Activated CD8-positive, alpha-beta T cell treated with anti-CD3 and anti-CD28 coated beads for 36 hours (primary cell): Measurements from ENCODE around the gene GPR158. TPM values are rescaled to one million over a fixed set of nuclear protein-coding genes. Genes with fewer than 3 reads are reported as not detected.

Source experiments
- ATAC-seq: fragments of 200-7000 bp; cut with Tn5 transposase; one replicate; pipeline ENCODE4 v1.10.0; 2021; ENCODE audit warnings: mild to moderate bottlenecking, moderate library complexity
- CTCF ChIA-PET: fragments of 350-600 bp; sonication (Branson Sonifier 250); formaldehyde crosslinking; loops from one replicate; lab custom pipeline; 2021; ENCODE audit warnings: antibody characterized with exemption; lab: Charles Lee
- POLR2A ChIA-PET: fragments of 350-600 bp; sonication (Branson Sonifier 250); formaldehyde crosslinking; loops from one replicate; lab custom pipeline; 2021; ENCODE audit warnings: antibody characterized with exemption; lab: Charles Lee
- DNase-seq: peaks from one replicate; pipeline ENCODE4 v3.0.0-alpha.2; 2020
- H3K27ac Mint-ChIP-seq: one replicate; pipeline ENCODE4 v1.8.0; 2021; ENCODE audit warnings: mild to moderate bottlenecking, mixed read lengths
- H3K27me3 Mint-ChIP-seq: one replicate; pipeline ENCODE4 v1.8.0; 2021; ENCODE audit warnings: mixed read lengths
- H3K36me3 Mint-ChIP-seq: one replicate; pipeline ENCODE4 v1.8.0; 2021; ENCODE audit warnings: low read depth, mixed read lengths
- H3K4me1 Mint-ChIP-seq: one replicate; pipeline ENCODE4 v1.8.0; 2021; ENCODE audit warnings: low read depth, mixed read lengths
- H3K4me3 Mint-ChIP-seq: one replicate; pipeline ENCODE4 v1.8.0; 2021; ENCODE audit warnings: mild to moderate bottlenecking, moderate library complexity, mixed read lengths
- H3K9me3 Mint-ChIP-seq: one replicate; pipeline ENCODE4 v1.8.0; 2021; ENCODE audit warnings: mixed read lengths
- intact Hi-C: fragments of 100-400 bp; cut with micrococcal nuclease; formaldehyde crosslinking; loops from one replicate; pipeline ENCODE4 v1.10.0; 2022
- total RNA-seq, 2 experiments: library from RNA; stranded (reverse); gene quantifications; one replicate each; pipeline ENCODE4 v1.2.3, GENCODE V29; 2021
- TF ChIP-seq, protein P1 (sequence below): fragments of 200-600 bp; IDR thresholded peaks from one replicate; pipeline ENCODE4 v1.8.0; 2022; ENCODE audit warnings: antibody characterized with exemption, mild to moderate bottlenecking

GPR158 gene
- total RNA-seq, 2 experiments from 2014 or later: not detected

- Mint-ChIP-seq H3K36me3 (no peaks in the 10 kb centered on the region), H3K27ac (no peak overlapping the region), H3K27me3 (no peaks in the 10 kb centered on the region), H3K9me3 (no peaks in the 10 kb centered on the region), H3K4me1 (no peaks in the 10 kb centered on the region), H3K4me3 (no peak overlapping the region)
- DNase-seq (no peak), ATAC-seq (no peak)
- CTCF ChIA-PET: no interaction called here
- TF ChIP-seq, protein P1, sequence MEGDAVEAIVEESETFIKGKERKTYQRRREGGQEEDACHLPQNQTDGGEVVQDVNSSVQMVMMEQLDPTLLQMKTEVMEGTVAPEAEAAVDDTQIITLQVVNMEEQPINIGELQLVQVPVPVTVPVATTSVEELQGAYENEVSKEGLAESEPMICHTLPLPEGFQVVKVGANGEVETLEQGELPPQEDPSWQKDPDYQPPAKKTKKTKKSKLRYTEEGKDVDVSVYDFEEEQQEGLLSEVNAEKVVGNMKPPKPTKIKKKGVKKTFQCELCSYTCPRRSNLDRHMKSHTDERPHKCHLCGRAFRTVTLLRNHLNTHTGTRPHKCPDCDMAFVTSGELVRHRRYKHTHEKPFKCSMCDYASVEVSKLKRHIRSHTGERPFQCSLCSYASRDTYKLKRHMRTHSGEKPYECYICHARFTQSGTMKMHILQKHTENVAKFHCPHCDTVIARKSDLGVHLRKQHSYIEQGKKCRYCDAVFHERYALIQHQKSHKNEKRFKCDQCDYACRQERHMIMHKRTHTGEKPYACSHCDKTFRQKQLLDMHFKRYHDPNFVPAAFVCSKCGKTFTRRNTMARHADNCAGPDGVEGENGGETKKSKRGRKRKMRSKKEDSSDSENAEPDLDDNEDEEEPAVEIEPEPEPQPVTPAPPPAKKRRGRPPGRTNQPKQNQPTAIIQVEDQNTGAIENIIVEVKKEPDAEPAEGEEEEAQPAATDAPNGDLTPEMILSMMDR: no peak
- intact Hi-C loops: no loop called here
- POLR2A ChIA-PET: no interaction called here
These were observed 425.9 kb downstream of the GPR158 start for GRCh38 chr10:25600651-25601050.

DNA sequence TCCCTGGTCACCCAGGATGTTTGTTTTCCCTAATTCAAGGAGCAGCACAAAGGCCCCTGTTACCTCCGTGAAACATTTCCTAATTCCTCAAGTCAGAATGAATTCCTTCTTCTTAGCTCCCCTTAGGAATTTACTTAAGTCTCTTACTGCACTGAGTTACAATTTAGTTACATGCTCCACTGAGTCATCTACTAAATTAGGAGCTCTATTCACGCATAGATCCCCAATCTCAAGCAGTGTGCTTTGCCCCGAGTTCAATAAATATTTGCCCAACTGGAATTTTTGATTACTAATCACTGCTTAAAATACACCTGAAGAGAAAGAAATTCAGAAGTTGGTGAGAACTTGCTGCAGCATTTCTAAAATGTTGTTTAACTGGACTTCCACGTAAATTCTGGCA lies 429.8 kb downstream of the GPR158 start:
- ATAC-seq (no peak), DNase-seq (no peak)
- POLR2A ChIA-PET: no interaction called here
- no peaks in the 10 kb centered on the region for H3K27me3 Mint-ChIP-seq
- intact Hi-C loops: no loop called here
- TF ChIP-seq, protein P1: no peak
- no peak overlapping the region for H3K27ac Mint-ChIP-seq
- no peak overlapping the region for H3K4me3 Mint-ChIP-seq
- CTCF ChIA-PET: no interaction called here
- no peaks in the 10 kb centered on the region for H3K4me1 Mint-ChIP-seq
- no peaks in the 10 kb centered on the region for H3K36me3 Mint-ChIP-seq
- H3K9me3 Mint-ChIP-seq: no peaks in the 10 kb centered on the region

- TF ChIP-seq, protein P1: no peak
- no peaks in the 10 kb centered on the region for H3K27me3 Mint-ChIP-seq
- H3K4me1 Mint-ChIP-seq: no peaks in the 10 kb centered on the region
- ATAC-seq (no peak), DNase-seq (no peak)
- no peak overlapping the region for H3K27ac Mint-ChIP-seq
- CTCF ChIA-PET: no interaction called here
- H3K4me3 Mint-ChIP-seq: no peak overlapping the region
- H3K36me3 Mint-ChIP-seq: no peaks in the 10 kb centered on the region
- intact Hi-C loops: no loop called here
- POLR2A ChIA-PET: no interaction called here
- peaks cover 5% of the 10 kb centered on the region for H3K9me3 Mint-ChIP-seq
These were observed 439.9 kb downstream of the GPR158 start for GRCh38 chr10:25614652-25615051.

DNA sequence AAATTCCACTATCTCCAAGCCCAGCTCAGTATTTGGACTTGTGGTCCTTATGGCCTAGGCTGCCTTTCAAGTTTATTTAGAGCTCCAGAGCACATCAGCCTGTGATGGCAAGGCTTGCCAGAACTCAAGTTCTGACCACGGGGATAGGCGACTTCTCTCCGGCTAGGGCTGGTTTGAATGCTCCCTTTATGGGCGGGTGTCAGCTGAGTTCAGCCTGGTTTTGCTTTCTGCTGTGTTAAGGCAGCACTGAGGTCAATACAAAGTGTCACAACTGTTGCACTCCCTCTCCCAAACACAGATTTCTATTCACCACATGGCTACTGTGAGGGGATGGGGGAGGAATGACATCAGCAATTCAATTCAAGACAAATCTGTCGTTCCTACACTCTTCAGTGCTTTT lies 441.1 kb downstream of the GPR158 start:
- intact Hi-C loops: no loop called here
- Mint-ChIP-seq H3K4me1 (no peaks in the 10 kb centered on the region), H3K27me3 (no peaks in the 10 kb centered on the region), H3K27ac (no peak overlapping the region), H3K36me3 (no peaks in the 10 kb centered on the region), H3K9me3 (peaks cover 5% of the 10 kb centered on the region), H3K4me3 (no peak overlapping the region)
- ATAC-seq: no peak
- ChIA-PET CTCF (no interaction called here), POLR2A (no interaction called here)
- TF ChIP-seq, protein P1: no peak
- DNase-seq: no peak

DNA sequence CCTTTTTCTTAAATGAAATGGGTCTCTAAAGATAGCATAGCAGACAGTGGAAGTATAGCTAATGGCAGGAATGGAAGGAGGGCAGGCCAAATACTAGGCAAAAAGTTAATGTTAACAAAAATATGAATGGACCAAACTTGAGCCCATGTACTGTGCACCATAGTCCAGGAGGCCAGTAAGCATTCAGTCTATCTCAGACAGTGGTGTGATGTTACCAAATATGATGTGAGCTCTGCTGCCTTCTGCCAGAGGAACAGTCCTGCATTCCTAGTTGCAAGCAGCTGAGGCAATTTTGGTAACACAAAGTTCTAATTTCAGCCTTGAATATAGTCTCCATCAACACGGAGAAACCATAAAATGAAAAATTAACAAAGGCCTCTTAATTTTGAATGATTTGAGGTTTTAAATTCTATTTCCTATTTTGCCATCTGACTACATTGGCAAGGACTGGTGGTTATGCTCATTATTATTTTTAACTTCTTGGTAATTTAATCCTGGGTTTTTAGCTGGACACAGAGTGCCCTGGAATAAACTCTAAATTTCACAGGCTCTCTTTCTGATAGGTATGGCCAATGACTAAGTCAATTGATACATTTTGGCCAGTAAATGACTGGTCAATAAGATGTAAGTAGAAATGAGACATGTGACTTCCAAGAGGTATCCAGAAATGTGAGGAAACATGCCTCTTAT lies 442.2 kb downstream of the GPR158 start:
- no peak overlapping the region for H3K27ac Mint-ChIP-seq
- ATAC-seq: no peak
- no peaks in the 10 kb centered on the region for H3K4me1 Mint-ChIP-seq
- DNase-seq: no peak
- H3K27me3 Mint-ChIP-seq: no peaks in the 10 kb centered on the region
- CTCF ChIA-PET: no interaction called here
- H3K4me3 Mint-ChIP-seq: no peak overlapping the region
- intact Hi-C loops: no loop called here
- H3K9me3 Mint-ChIP-seq: peaks cover 5% of the 10 kb centered on the region
- no peaks in the 10 kb centered on the region for H3K36me3 Mint-ChIP-seq
- POLR2A ChIA-PET: no interaction called here
- TF ChIP-seq, protein P1: no peak
